ENCODE measurements around the gene MAFG.

The MAFG gene

DNA sequence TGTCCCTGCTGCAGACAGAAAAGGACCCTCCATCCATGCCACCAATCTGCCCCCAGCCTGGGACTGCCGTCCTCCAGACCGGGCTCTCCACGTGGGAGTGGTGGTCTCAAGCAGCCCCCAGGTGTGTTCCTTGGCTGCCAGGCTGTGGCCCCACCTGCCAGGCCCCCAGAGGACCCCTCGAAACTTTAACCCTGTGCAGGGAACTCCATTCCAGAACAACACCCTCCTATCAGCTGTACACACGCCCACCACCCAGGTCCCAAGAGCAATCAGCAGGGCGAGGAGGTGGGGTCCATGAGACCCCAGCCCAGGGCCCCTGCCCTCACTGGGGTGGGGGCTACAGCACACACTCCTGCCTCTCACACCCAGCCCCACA, 8.2 kb upstream of the MAFG start:
- DNase-seq, result no peak

DNA sequence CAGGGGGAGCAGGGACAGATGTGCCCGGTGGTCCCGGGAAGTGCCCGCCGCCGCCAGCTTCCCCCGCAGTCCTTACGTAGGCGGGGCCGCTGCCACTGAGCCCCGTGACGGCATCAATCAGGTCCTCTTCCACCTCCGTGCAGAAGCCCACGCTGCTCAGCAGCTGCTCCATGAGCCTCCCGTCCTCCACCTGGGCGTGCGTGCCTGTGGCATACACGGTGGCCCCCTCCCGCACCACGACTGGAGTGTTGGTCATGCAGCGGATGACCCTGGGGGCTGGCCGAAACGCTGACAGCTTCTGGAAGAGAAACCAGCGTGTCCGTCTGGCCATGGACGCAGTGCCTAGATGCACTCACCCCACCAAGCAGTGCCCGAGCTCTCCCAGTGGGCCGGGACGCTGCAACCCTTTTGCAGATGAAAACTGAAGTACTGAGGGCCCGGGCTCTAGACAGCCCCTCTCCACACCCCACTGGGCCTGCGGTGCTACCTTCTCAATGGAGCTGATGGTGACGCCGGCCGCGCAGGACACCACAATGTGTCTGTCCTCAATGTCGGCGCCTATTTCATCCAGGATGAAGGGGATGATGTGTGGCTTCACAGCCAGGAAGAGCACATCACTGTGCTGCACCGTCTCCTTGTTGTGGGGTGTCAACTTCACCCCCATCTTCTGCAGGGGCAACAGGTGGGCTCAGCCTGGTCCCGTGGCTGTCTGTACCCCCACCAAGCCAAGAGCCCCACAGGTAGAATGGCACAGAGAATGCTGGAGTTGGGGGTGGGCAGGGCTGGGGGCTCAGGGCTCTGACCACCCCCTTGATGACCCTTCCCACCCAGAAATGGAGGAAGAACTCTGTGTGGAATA, 7.5 kb upstream of the MAFG start:
- no peak for DNase-seq

DNA sequence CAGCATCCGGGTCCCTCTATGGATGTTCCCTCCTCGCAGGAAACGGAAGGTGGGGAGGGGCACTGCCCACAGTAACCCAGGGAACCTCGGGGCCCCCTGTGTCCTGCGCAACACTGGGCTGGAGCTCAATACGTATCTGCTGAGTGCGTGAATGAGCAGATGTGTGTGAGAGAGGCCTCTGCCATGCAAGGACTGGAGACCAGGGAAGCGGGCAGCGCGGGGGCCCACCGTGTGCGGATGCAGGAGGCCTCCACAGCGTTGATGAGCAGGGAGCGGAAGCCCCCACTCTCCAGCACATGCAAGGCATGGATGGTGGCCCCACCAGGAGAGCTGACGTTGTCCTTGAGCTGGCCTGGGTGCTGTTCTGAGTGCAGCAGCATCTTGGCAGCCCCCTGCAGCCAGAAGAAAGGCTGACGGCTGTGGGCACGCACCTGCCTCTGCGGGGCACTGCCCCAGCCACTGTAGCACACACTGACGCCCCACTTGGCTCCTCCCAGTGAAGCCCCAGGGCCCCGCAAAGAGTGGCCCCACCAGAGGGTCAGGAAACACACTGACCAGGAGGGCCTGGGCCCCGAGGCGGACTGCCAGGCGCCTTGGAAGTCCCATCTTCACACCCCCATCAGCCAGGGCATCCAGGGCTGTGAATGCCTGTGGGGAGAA, 6.7 kb upstream of the MAFG start:
- DNase-seq, result no peak

DNA sequence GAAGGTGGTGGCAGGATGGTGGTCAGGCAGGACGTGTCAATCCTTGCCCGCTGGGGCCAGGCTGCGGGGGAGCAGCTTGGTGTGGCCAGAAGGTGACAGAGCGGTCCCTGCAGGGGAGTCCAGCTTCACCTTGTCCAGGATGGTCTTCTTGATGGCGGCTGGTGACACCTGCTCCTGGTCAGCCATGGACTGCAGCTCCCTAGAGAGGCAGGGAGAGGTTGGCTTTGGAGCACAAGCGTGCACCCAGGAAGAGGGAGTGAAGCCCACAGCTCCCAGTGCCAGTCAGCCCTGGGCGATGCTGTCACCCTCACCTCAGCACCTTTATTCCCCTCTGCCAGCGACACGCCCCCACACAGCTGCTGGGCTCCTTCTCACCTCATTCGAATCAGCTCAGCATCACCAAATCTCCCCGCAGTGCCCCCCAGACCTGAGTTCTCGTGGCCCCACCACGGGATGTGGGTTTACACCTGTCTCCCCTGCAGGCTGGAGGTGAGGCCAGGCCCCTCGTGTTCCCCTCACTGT, 5.7 kb upstream of the MAFG start:
- no peak for DNase-seq

DNA sequence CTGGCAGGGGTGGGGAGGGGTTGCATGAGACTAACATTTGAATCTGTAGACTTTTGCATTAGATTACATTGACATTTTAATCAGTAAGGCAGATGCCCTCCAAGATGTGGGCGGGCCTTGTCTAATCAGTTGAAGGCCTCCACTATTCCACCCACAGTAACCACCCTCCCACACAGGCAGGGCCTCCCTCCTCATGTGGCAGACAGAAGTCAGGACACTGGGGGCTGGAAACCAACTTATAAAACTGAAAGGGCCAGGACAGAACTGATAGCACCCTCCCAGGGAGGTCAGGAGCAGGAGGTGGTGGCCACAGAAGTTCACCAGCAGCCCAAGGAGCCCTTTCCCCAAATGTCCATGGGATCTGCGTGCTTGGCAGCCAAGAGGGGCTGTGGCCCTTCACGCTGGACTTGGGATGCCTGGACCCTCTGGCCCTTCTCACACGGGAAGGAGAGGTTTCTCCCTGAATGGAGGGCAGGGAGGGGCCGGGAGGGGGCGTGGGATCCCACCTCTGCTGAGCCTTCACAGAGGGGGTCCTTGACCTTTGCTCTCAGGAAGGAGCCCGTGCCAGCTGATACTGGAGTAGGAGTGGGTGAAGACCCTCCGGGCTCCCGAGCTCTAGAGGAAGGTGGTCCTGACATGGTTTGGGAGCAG, 4.9 kb upstream of the MAFG start:
- DNase-seq, result no peak

DNA sequence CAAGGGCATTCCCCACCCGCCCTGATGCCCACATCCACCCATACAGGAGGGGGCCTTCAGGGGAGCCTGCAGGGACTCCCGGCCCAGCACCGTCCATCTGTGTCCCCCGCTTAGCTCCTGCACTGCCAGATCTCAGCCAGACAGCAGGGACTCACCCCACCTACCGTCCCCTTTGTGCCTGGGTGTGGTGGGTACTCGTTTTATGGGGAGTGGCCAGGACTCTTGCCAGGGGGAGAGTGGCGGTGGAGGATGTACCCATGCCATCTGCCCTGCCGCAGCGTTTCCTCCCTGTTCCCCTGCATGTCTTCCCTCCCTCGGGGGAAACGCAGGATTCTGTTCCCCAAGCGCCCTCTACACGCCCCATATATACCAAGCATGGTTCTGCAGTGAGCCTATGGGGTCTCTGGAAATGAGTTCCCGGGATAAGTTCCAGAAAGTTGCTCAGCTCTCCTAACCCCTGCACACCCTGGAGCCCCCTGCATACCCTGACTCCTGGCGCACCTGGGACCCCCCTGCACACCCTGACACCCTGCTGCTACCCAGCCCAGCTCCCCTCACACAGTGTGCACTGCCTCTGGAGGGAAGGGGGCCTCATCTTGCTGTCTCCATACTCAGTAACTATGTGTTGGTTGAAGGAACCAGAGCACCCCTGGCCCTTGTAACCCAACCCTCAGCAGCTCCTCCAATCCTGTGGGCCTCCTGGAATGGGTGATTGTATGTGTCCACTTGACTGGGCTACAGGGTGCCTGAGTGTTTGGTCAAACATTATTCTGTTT, 4.2 kb upstream of the MAFG start:
- DNase-seq, result peak; percentile 55

DNA sequence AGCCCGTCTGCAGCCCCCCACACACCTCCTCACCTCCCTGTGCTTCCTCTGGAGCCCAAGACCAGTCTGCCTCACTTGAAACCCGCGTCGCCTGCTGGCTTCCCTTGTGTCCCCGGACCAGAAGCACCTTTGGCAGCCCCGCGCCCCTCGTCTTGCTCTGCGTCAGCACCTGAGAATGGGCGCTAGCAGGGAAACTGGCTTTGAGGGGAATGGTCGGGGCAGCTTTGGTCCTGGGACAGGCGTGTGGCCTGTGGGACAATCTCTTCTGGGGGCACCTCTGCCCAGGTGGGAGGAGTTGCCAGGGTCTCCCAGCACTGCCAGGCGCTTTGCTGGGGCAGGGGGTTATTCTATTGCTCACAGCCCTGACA, 3.6 kb upstream of the MAFG start:
- DNase-seq, result no peak

DNA sequence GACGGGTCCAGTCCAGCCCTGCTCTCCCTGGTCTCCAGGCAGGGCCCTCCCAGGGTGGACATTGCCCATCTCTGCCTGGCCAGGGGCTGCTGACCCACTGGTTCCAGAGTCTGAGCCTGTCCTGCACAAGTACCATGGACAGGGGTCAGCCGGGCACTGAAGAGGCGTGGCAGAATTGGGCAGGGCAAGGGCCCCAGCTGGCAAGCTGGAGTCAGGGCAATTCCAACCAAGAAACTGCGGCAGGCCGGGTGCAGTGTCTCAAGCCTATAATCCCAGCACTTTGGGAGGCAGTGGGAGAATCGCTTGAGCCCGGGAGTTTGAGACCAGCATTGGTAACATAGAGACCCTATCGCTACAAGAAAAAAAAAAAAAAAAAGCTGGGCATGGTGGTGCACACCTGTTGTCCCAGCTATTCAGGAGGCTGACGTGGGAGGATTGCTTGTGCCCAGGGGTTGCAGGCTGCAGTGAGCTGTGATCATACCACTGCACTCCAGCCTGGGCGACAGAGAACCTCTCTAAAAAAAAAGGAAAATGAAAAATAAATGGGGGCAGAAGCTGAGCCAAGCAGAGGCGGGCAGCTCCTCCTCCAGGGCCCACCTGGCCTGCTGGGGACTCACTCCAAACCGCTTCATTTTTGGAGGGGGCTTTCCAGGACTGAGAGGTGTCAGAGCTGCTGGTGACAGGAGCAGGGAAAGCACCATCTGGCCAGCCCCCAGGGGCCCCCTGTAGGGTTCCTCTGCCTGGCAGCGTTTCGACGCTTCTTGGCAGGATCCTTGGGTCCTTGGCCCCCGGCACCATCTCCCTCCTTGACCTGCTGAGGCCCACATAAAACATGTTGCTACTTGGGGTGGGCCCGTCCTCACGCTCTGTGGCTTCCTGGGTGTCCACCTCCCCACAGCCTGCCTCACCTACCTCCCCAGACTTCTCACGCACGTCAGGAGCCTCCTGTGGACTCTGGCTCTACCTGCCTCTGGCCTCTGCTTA, 2.9 kb upstream of the MAFG start:
- DNase-seq, result no peak

DNA sequence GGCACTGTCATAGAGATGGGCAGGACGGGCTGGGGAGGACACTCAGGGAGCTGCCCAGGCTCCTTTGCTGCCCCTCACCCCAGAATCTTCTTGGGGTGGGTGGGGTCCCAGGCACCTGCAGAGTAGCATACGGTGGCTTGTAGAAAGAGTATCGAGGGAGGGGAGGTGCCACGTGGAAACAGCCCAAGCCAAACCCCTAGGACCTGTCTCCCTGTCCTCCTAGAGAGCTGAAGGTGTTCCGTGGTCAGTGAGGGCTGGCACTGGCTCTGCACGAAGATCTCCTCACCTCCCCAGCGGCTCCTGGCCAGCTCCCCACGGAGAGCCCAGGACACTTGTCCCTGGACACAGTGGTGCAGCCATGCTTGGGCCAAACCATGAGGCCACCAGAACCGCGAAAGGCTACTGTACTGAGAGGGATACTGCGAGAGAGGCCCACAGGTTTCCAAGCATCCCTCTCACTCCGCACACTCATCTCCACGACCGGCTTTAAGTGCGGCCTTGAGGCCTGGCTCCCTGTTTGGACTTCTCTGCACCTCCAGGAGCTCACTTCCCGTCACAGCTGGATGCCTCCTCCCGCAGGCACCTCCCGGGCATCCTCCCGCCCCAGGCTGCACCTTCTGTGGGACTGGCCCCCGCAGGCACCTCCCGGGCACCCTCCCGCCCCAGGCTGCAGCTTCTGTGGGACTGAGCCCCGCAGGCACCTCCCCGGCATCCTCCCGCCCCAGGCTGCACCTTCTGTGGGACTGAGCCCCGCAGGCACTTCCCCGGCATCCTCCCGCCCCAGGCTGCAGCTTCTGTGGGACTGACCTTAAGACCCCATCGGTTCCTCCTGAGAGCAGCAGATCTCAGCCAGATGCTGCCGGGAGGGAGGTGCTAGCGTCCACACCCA, 2.0 kb upstream of the MAFG start:
- no peak for DNase-seq

DNA sequence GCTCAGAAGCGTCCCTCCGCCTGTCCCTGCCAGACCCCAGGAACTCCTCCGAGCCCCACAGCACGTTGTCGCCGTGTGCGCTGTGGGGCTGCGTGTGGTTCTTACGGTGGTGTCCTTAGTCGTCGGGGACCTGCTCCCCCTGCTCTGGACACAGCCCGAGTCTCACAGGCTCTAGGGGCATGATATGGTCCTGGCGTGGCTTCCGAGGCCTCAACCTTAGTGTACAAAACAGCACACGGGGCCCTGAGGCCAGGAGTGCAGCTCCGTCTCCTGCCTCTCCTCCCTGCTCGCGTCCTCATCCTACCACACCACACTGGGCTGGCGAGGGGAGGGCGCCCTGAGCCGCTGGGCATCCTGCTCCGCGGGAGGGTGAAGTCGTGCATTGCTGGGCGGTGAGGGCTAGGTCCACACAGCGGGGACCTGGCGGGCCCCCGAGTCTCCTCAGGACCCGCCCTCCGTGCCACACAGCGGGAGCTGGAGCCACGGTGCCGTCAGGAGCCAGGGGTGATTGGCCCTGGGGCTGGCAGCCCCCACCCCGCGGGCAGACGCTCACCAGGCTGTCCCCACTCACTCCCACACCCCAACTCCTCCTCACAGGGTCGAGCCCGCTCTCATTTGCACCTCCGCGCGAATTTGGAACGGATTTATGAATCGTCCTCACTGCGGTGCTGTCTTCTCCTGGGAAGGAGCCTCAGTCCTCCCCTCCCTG, 1.2 kb upstream of the MAFG start:
- DNase-seq, result no peak

DNA sequence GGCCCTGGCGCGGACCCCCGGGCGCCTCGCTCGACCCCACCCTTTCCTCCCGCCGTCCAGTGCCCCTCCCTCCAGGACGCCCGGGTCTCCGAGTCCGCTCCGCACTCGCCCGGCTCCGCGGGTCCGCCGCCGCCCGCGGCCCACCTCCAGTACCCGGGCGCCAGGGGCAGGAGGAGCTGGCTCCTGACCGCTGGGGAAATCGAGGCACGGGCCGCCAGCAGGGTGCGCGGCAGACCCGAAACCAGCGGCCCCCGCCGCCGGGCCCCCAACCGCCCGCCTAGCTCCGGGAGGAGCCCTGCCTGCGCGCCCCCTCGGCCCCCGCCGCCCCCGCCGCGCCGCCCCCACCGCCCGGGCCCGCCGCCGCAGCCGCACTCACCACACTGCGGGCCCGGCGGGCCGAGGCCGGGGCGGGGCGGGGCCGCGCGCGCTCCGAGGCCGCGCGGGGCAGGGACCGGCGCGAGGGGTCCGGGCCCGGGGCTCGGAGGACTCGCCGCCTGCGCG, 333 bp downstream of the MAFG start:
- DNase-seq, result no peak

DNA sequence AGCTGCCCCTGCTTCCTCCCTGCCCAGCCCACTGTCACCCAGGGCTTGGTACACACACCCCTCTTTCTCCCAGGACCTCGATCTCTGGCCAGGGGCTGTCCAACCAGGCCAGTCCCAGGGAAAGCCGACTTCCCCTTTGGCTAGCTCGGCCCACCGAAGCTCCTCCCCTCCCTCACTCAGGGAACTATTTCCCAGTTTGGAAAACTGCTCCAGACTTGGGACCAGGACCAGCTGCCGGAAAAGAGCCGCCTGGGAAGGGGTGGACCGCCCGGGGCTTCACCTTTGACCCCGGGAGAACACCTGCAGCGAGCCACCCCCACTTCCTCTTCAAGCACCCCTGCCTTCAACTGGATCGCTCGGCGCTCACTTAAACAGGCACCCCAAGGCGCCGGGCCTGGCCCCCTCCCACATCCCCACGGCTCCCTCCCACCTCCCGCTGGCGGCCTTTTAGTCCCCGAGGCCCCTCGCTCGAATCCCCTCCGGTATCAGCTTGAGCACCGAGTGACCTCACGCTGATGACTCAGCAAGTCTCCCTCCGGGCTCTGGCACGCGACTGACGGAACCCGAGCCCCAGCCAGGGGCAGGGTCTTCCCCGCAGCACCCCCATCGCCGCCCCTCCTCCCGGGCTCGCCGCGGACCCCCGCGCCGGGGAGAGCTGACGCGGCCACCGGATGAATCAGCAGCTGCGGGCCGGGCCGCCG, 934 bp downstream of the MAFG start:
- DNase-seq, result peak; percentile 46

DNA sequence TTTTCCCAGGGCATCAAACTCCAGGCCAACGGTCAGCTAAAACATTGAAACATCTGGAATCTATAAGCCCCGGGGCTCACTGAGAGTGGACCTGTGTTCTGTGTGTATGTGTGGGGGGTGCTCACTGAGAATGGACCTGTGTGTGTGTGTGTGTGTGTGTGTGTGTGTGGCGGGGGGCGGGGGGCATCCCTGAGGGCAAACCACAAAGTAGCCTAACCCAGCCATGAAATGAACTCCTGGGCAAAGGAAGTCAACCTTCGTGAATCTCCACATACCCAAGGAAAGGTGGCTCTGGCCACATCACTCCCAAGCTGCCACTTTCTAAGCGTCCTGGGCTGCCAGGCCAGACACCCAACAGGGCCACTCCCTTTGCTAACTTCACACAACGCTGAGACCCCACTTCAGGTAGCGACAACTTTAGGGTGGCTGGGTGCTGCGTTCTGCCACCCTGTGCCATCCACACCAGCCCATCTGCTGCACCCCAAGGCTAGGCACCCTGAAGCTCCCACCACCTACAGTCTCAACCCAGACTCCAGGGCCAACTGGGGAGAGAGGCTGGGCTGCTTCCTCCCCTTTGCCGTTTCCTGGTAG, 1.6 kb downstream of the MAFG start:
- DNase-seq, result no peak

DNA sequence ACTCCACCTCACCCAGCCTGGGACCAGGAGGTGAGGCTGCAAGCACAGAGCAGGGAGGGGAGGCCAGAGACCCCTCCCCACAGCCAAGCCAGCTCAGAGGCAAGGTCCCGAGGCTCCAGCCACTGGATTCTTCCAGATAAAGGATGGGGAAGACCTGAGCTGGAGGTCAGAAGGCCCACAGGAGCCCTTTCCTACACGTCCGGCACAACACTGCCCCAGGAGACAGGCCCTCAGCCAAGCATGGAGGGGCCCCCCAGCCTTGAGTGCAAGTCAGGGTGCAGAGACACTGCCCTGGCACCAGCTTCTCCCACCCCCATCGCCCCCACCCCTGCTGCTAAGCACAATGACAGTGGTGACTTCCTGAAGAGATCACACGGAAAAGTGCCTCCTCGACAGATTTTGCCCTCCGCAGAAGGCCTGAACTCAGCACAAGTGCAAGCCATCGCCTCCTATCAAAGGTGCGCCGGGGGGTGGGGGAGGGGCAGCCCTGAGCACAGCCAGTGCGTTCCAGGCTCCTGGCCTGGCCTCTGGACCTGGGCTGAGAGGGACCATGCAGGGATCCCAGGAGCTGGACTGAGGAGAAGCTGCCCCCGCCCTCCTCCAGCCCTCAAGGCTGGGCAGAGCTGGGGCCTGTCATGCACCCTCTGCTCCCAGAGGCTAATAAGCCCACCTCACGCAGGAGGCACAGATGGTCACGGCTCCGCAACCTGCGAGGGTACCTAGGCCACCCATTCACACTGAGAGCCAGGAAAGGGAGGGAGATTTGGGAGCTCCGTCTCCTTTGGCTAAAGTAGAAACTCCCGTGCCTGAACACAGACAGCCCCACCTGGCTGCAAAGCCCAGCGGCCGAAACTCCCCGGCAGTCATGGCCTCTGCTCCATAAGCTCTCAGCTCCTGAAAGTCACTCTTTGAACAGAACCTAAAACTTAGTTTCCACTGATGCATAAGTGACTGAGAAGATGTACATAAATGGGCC, 2.7 kb downstream of the MAFG start:
- no peak for DNase-seq

DNA sequence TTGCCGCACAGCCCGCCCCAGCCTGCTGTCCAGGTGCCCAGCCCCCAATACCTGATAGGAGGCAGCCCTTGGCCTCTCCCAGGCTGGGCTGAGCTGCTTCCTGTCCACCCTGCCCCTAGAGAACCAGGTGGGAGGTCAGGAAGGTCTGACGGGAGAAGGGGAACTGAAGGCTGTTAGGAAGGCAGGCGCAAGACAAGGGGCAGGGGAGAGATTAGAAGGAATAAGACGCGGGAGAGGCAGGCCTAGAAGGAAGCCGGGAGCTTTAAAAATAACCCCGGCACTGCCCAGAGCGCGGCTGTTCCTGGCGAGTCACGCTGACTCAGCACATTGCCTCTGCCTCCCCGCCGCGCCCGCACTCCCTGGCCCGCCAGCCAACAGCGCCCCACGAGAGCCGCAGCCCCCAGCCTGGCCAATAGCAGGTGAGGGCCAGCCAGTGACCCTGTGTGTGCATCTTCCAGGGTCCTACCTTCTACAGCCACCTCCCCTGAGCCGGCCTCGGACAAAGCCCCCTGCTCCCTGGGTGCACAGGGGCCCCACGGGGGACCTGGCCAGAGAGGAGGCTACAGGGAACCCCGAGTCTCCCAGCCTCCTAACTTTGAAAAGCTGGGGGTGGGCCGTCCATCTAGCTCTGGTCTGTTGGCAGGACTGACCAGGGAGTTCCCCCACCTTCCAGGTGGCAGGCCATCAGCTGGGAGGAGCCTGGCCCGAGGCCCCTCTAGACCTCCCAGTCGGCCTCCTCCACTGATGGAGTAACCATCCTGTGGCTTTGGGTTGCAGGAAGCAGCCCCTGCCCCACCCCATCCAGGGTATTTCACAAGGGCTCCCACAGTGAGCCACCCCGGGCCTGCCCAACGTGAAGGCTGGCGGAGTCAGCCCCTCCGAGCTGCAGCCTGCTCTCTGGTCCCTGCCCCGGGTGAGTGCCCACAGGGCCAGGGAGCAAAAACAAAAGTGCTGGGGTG, 4.0 kb downstream of the MAFG start:
- no peak for DNase-seq

DNA sequence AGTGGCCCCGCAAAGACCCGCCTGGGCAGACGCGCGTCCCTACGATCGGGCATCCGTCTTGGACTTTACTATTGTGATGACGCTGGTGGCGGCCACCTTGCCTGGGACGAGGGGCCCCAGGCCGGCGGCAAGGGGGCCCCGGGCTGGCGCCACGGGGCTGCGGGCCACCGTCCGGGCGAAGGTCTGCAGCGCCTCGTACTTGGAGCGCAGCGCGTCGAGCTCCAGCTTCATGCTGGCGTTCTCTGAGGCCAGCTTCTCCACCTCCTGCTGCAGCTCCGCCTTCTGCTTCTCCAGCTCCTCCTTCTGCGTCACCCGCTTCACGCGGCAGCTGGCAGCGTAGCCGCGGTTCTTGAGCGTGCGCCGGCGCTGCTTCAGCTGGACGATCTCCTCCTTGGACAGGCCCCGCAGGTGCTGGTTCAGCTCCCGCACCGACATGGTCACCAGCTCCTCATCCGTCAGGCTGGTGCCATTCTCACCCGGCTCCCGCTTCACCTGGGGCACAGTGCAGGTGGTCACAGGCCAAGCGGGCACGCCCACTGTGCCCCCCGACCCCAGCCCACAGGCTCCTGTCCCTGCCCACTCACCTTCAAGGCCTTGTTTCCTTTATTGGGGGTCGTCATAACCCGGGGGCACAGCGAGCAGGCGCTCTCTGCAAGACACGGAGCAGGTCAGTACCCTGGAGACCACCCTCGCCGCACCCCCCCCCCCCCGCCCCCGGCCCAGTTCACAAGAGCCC, 4.8 kb downstream of the MAFG start:
- no peak for DNase-seq
